ENCODE measurements around the gene PLIN3. TPM values are rescaled to one million over a fixed set of nuclear protein-coding genes. Genes with fewer than 3 reads are reported as not detected.

The PLIN3 gene
- total RNA-seq, 2 experiments from 2014 or later: 81.3 to 115 TPM

DNA sequence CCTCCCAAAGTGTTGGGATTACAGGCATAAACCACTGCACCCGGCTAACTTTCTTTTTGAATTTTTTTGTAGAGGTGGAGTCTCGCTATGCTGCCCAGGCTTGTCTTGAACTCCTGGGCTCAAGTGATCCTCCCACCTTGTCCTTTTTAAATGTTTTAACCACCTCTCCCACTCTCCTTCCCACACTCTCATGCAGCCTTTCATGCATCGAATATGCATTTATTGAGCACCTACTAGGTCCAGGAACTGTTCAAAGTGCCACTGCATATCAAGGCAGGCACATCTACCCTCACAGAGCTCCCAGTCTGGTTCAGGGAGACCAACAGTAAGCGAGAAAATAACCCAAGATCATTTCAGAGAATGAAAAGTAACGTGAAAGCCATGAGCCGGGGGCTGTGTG, 37.1 kb downstream of the PLIN3 start:
- Histone ChIP-seq H3K36me3 (ENCODE audit: insufficient read depth, low read length) (peaks cover 16% of the 10 kb centered on the region), H3K9me3 (ENCODE audit: low read length) (no peaks in the 10 kb centered on the region), H2AFZ (ENCODE audit: low read length) (no peak overlapping the region), H4K20me1 (ENCODE audit: insufficient read depth, low read length) (no peaks in the 10 kb centered on the region), H3K27ac (ENCODE audit: low read depth, low read length, poor library complexity, severe bottlenecking) (peak overlapping the region; percentile 77), H3K79me2 (ENCODE audit: insufficient read depth, low read depth, low read length) (peaks cover 63% of the 10 kb centered on the region), H3K4me3 (ENCODE audit: low read depth, low read length, poor library complexity, severe bottlenecking) (peak overlapping the region; percentile 76), H3K4me2 (ENCODE audit: low read length) (peak overlapping the region; percentile 73), H3K4me1 (ENCODE audit: insufficient read depth, low read length, poor library complexity, severe bottlenecking) (peaks cover 46% of the 10 kb centered on the region), H3K9me2 (ENCODE audit: insufficient read depth, low read length) (no peaks in the 10 kb centered on the region)
- POLR2A ChIA-PET: interaction anchor here (1.7 kb wide), 1 partner anchor 19 kb away, joined by 7 read pairs; no protein-coding TSS in a partner anchor
- TF ChIP-seq CTCF (conservative IDR thresholded peaks at IDR 0.05; ENCODE audit: low read length): no peak
- TF ChIP-seq EZH2phosphoT487 (IDR thresholded peaks at IDR 0.05; ENCODE audit: borderline replicate concordance, low read depth, low read length): no peak
- intact Hi-C loops (cut with micrococcal nuclease; ENCODE audit: unreplicated experiment): no loop called here
- no TSS peak for BruUV-seq (replicated peaks)
- CTCF ChIA-PET (ENCODE audit: unreplicated experiment): no interaction called here
- no peak for DNase-seq (ENCODE audit: low spot score)

DNA sequence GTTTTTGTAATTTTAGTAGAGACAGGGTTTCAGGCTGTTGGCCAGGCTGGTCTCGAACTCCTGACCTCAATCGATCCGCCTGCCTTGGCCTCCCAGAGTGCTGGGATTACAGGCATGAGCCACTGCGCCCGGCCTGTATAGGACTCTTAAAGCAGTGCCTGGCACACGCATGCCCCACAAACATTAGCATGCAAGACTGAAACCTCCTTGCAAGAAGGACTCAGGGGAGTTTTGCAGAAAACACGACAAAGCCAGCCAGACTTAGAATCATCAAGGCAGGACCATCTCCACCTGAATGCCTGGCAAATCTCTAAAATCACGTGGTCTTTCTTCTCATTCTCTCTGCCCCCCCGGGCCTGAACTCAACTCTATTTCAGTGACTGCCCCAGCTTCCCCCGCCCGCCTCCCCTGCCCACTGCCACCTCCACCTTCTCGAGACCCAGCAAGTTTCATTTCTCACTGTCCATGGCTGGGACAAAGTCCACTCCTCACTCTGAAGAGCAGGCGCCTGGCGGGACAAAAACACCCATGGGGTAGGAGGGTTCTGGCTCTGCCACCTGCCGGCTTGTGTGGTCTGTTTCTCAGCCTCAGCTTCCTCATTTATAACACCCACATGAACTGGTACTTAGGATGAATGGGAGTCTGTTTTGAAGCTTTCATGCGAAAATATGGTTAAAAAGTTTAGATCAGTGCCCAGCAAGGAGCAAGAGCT, 38.3 kb downstream of the PLIN3 start:
- ChIA-PET POLR2A (interaction anchor here (0.6 to 0.7 kb wide), 3 partner anchors 43 to 1130 kb away, joined by 4 to 6 read pairs (median 5); no protein-coding TSS in a partner anchor), CTCF (ENCODE audit: unreplicated experiment) (interaction anchor here (1.1 kb wide), 1 partner anchor 19 kb away, joined by 4 read pairs; no protein-coding TSS in a partner anchor)
- Histone ChIP-seq H3K4me3 (ENCODE audit: low read depth, low read length, poor library complexity, severe bottlenecking) (peak overlapping the region; percentile 76), H3K9me2 (ENCODE audit: insufficient read depth, low read length) (no peaks in the 10 kb centered on the region), H3K9me3 (ENCODE audit: low read length) (no peaks in the 10 kb centered on the region), H3K4me1 (ENCODE audit: insufficient read depth, low read length, poor library complexity, severe bottlenecking) (peaks cover 46% of the 10 kb centered on the region), H2AFZ (ENCODE audit: low read length) (peak overlapping the region; percentile 14; the same call in 1 of the 2 replicates), H3K4me2 (ENCODE audit: low read length) (peak overlapping the region; percentile 73), H4K20me1 (ENCODE audit: insufficient read depth, low read length) (no peaks in the 10 kb centered on the region), H3K27ac (ENCODE audit: low read depth, low read length, poor library complexity, severe bottlenecking) (peak overlapping the region; percentile 77), H3K79me2 (ENCODE audit: insufficient read depth, low read depth, low read length) (peaks cover 75% of the 10 kb centered on the region), H3K36me3 (ENCODE audit: insufficient read depth, low read length) (peaks cover 27% of the 10 kb centered on the region)
- peak; percentile 81 for DNase-seq (ENCODE audit: low spot score)
- no peak for TF ChIP-seq EZH2phosphoT487 (IDR thresholded peaks at IDR 0.05; ENCODE audit: borderline replicate concordance, low read depth, low read length)
- peak; percentile 72 for TF ChIP-seq CTCF (conservative IDR thresholded peaks at IDR 0.05; ENCODE audit: low read length)
- intact Hi-C loops (cut with micrococcal nuclease; ENCODE audit: unreplicated experiment): loop anchor here (1.0 kb wide), 1 partner anchor 18 kb away; no protein-coding TSS in a partner anchor
- BruUV-seq (replicated peaks): no TSS peak

DNA sequence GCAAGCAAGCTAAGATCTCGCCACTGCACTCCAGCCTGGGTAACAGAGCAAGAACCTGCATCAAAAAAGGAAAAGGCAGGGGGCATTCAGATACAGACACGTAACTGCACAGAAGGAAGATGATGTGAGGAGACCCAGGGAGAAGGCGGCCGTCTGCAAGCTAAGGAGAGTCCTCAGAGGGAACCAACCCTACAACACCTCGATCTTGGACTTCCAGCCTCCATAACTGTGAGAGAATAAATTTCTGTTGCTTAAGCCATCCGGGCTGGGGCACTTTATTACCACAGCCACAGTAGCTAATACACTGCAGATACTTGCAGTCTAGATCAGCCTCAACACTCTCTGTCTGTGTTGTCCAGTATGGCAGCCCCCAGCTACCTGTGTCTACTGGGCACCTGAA, 43.9 kb downstream of the PLIN3 start:
- intact Hi-C loops (cut with micrococcal nuclease; ENCODE audit: unreplicated experiment): no loop called here

More for the DNA sequence above, 43.9 kb downstream of the PLIN3 start:
- Histone ChIP-seq H4K20me1 (ENCODE audit: insufficient read depth, low read length) (no peaks in the 10 kb centered on the region), H3K4me3 (ENCODE audit: low read depth, low read length, poor library complexity, severe bottlenecking) (no peak overlapping the region), H2AFZ (ENCODE audit: low read length) (no peak overlapping the region), H3K9me3 (ENCODE audit: low read length) (no peaks in the 10 kb centered on the region), H3K36me3 (ENCODE audit: insufficient read depth, low read length) (peaks cover 60% of the 10 kb centered on the region), H3K4me2 (ENCODE audit: low read length) (no peak overlapping the region), H3K4me1 (ENCODE audit: insufficient read depth, low read length, poor library complexity, severe bottlenecking) (peaks cover 11% of the 10 kb centered on the region), H3K27ac (ENCODE audit: low read depth, low read length, poor library complexity, severe bottlenecking) (no peak overlapping the region), H3K9me2 (ENCODE audit: insufficient read depth, low read length) (no peaks in the 10 kb centered on the region), H3K79me2 (ENCODE audit: insufficient read depth, low read depth, low read length) (peaks cover 67% of the 10 kb centered on the region)
- ChIA-PET POLR2A (interaction anchor here (0.7 kb wide), 2 partner anchors 10 to 94 kb away, joined by 3 to 4 read pairs; no protein-coding TSS in a partner anchor), CTCF (ENCODE audit: unreplicated experiment) (no interaction called here)
- BruUV-seq (replicated peaks): no TSS peak
- TF ChIP-seq CTCF (conservative IDR thresholded peaks at IDR 0.05; ENCODE audit: low read length) (no peak), EZH2phosphoT487 (IDR thresholded peaks at IDR 0.05; ENCODE audit: borderline replicate concordance, low read depth, low read length) (no peak)
- DNase-seq (ENCODE audit: low spot score): no peak
